GM12878 (cell line): ENCODE results near the gene NAA38. TPM values are rescaled to one million over a fixed set of nuclear protein-coding genes. Genes with fewer than 3 reads are reported as not detected.

Experiments used
- CBFB ChIP-seq: IDR thresholded peaks from 2 replicates; pipeline ENCODE4 v1.6.1; 2016; ENCODE audit warnings: antibody characterized with exemption, low read depth
- CBX3 ChIP-seq: fragments of 200-600 bp; sonication (generic); IDR thresholded peaks from 2 replicates; pipeline ENCODE4 v1.6.1; 2016; ENCODE audit warnings: low read depth, borderline replicate concordance
- CEBPZ ChIP-seq: fragments of 150-350 bp; IDR thresholded peaks from 2 replicates; pipeline ENCODE4 v1.6.1; 2016; ENCODE audit warnings: low read depth, low read length
- CREB1 ChIP-seq: IDR thresholded peaks from 2 replicates; pipeline ENCODE4 v1.6.1; 2012; ENCODE audit warnings: low read depth, mild to moderate bottlenecking, inconsistent platforms
- E2F4 ChIP-seq: IDR thresholded peaks from 2 replicates; pipeline ENCODE4 v1.6.1; 2012; ENCODE audit warnings: low read depth, low read length, improper control_type of control experiment
- ESRRA ChIP-seq: IDR thresholded peaks from 2 replicates; pipeline ENCODE4 v1.6.1; 2012; ENCODE audit warnings: mild to moderate bottlenecking, low read length, improper control_type of control experiment
- FOXM1 ChIP-seq: IDR thresholded peaks from 2 replicates; pipeline ENCODE4 v1.6.1; 2012; ENCODE audit warnings: low read depth, mild to moderate bottlenecking, inconsistent platforms, low read length, moderate library complexity
- HDGF ChIP-seq: fragments of 450-650 bp; IDR thresholded peaks from 2 replicates; pipeline ENCODE4 v1.6.1; 2016; ENCODE audit warnings: antibody characterized with exemption
- HSF1 ChIP-seq: fragments of 150-350 bp; IDR thresholded peaks from 2 replicates; pipeline ENCODE4 v1.6.1; 2014; ENCODE audit warnings: mild to moderate bottlenecking, low read depth, low read length
- IKZF2 ChIP-seq, 2 experiments: fragments of 450-650 bp; IDR thresholded peaks; 2 replicates each; pipeline ENCODE4 v1.6.1; 2017; ENCODE audit warnings: mild to moderate bottlenecking in 2 of 2, moderate library complexity in 2 of 2
- JUND ChIP-seq: IDR thresholded peaks from 2 replicates; pipeline ENCODE4 v1.6.1; 2012; ENCODE audit warnings: low read depth, mild to moderate bottlenecking, low read length, improper control_type of control experiment, moderate library complexity
- NFYA ChIP-seq: IDR thresholded peaks from 2 replicates; pipeline ENCODE4 v1.6.1; 2011; ENCODE audit warnings: low read depth, mild to moderate bottlenecking, low read length, improper control_type of control experiment, borderline replicate concordance
- NFYB ChIP-seq: IDR thresholded peaks from 2 replicates; pipeline ENCODE4 v1.6.1; 2011; ENCODE audit warnings: low read depth, mild to moderate bottlenecking, low read length, improper control_type of control experiment, moderate library complexity; ENCODE audit not compliant: insufficient read depth
- PAX8 ChIP-seq: fragments of 450-650 bp; IDR thresholded peaks from 2 replicates; pipeline ENCODE4 v1.6.1; 2017; ENCODE audit warnings: mild to moderate bottlenecking, moderate library complexity
- RBBP5 ChIP-seq: fragments of 200-600 bp; sonication (generic); conservative IDR thresholded peaks from 2 replicates; pipeline ENCODE4 v1.6.1; 2016
- SIN3A ChIP-seq: IDR thresholded peaks from 2 replicates; pipeline ENCODE4 v1.6.1; 2012; ENCODE audit warnings: low read depth, low read length, improper control_type of control experiment
- SREBF1 ChIP-seq: IDR thresholded peaks from 2 replicates; pipeline ENCODE4 v1.6.1; 2012; ENCODE audit warnings: mild to moderate bottlenecking, low read length
- SRF ChIP-seq, 2 experiments: IDR thresholded peaks; 2 replicates each; pipeline ENCODE4 v1.6.1; 2011; ENCODE audit warnings: low read depth in 2 of 2, low read length in 2 of 2, mild to moderate bottlenecking in 1 of 2, moderate library complexity in 1 of 2
- TCF7 ChIP-seq: IDR thresholded peaks from 2 replicates; pipeline ENCODE4 v1.6.1; 2014; ENCODE audit warnings: antibody characterized with exemption, borderline replicate concordance
- YY1 ChIP-seq: IDR thresholded peaks from 2 replicates; pipeline ENCODE4 v1.6.1; 2011; ENCODE audit warnings: low read depth, mild to moderate bottlenecking, low read length
- ZNF687 ChIP-seq: fragments of 450-650 bp; IDR thresholded peaks from 2 replicates; pipeline ENCODE4 v1.6.1; 2017; ENCODE audit warnings: mild to moderate bottlenecking, moderate library complexity
- polyA plus RNA-seq, 11 experiments: library from polyadenylated mRNA; depleted of rRNA in 4 of 11; unstranded in 6 of 11; stranded (reverse) in 5 of 11; fragments of >200 nt; fragmentation: Nextera tagmentation in 4 of 11; fragmentation: Illumina TruSeq in 1 of 11; extraction: Ambion mirVana in 4 of 11; extraction: Trizol in 1 of 11; gene quantifications; 1 replicate in 1 of 11; 2 replicates in 10 of 11; pipeline versions ENCODE4 v1.2.1 to v1.2.3, GENCODE V29; 2011 to 2016; ENCODE audit warnings: inconsistent platforms in 2 of 11, missing spikeins in 2 of 11, low read depth in 1 of 11
- total RNA-seq, 4 experiments: library from RNA; depleted of rRNA in 3 of 4; stranded (reverse); fragments of >200 nt in 3 of 4; fragmentation: Illumina TruSeq in 1 of 4; extraction: Trizol in 1 of 4; gene quantifications; 2 replicates each; pipeline versions ENCODE4 v1.2.1 to v1.2.3, GENCODE V29; 2013 to 2021

NAA38 gene
- total and polyA plus RNA-seq, 10 of the 15 experiments (the other 5 are each of a cell fraction or from before 2014, with no cell fraction given), result 31.5 to 337 (median 215) TPM

GRCh38 chr17:7885367-7886226 is 28.2 kb upstream of the NAA38 start (continued):
- peak; percentile 36; the same call in 1 of the 2 replicates for TF ChIP-seq ZNF687
- no peak for TF ChIP-seq CBX3
- no peak for TF ChIP-seq CREB1
- no peak for TF ChIP-seq SREBF1
- no peak for TF ChIP-seq HDGF
- TF ChIP-seq NFYA, result no peak
- no peak for TF ChIP-seq CEBPZ
- 0 out of 2 replicates have a peak, but pooled peaks have one; percentile 15 for TF ChIP-seq SIN3A
- no peak; the same call in none of the 2 replicates for TF ChIP-seq YY1
- no peak for TF ChIP-seq PAX8
- TF ChIP-seq FOXM1, result no peak
- no peak for TF ChIP-seq E2F4
- no peak for TF ChIP-seq TCF7
- no peak for TF ChIP-seq NFYB
- no peak for TF ChIP-seq CBFB
- no peak for TF ChIP-seq HSF1
- no peak; the same call in 1 of the 2 replicates for TF ChIP-seq JUND
- TF ChIP-seq ESRRA, result no peak
- TF ChIP-seq IKZF2 (IDR thresholded peaks at IDR 0.05), result 0 out of 4 replicates have a peak, but pooled peaks of 1 of the 2 experiments have one; percentile 13
- no peak for TF ChIP-seq RBBP5
- no peak for TF ChIP-seq SRF (IDR thresholded peaks at IDR 0.05; ENCODE audit: low read depth in 2 of 2, low read length in 2 of 2)
